ENCODE data around the gene BECN2.
"Not testable (repeated sequence)": the region's sequence is repeated elsewhere in the genome, so short reads cannot be mapped to it uniquely, and the experiment has no call there.

The BECN2 gene

DNA sequence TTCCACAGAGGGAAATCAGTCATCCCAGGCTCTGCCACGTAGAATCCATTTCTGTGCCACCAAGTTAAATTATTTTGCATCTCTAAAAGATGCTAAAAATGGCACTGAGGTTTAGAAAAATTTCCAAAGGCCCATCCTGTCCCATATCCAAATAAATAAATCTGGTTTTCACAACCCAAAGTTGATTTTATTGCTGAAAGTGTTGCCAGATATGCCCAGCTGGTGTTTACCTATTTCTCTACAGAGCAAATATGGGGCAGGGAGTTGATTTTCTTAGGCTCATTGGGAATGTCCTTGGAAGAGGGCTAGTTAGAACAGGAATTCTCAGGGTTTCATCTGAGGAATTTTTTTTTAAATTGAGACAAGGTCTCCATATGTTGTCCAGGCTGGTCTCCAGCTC, 22.4 kb downstream of the BECN2 start:
- no peak for DNase-seq (ENCODE audit: low read depth)

DNA sequence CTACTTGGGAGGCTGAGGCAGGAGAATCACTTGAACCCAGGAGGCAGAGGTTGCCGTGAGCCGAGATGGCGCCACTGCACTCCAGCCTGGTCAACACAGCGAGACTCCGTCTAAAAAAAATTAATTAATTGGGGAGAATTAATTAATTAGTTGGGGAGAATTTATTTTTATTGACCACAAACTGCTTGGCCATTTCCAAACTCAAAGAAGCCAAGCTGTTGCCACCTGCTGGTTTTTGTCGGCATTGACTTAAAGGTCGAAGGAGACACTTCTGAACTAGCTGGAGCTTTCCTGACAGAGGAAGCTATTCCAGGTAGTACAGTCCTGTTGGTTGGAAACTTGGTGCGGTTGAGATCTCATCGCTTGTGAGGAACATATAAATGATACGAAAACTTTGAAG, 28.2 kb downstream of the BECN2 start:
- no peak for DNase-seq (ENCODE audit: low read depth)

- DNase-seq (ENCODE audit: low read depth): not testable (repeated sequence)
Observed at GRCh38 chr1:241988389-241988930, 30.9 kb downstream of the BECN2 start.

DNA sequence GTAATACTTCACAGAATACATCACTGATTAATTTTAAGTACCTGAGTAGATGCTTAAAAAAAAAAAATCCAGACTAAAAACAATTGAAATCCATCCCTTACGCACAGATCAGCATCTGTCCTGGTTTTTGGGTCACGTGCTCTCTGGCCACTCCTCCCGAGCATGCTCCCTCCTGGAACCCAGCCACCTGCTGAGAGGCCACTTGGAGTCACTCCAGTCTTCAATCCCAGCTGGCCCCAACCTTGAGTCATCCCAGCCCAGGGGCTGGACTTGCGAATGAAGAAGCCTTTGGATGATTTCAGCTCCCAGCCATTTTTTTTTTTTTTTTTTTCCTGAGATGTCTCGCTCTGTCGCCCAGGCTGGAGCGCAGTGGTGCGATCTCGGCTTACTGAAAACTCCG, 32.5 kb downstream of the BECN2 start:
- DNase-seq (ENCODE audit: low read depth): no peak

DNA sequence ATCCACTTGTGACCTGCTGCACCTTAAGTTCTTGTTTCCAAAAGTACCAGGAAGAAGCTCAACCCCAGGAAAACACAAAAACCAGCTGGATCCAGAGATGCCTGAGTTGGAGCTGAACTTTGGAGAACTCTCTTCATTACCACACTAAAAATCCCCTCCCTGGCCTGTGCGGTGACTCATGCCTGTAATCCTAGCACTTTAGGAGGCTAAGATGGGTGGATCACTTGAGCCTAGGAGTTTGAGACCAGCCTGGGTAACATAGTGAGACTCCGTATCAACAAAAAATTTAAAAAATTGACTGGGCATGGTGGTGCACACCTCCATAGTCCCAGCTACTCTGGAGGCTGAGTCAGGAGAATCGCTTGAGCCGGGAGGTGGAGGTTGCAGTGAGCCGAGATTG, 35.2 kb downstream of the BECN2 start:
- no peak for DNase-seq (ENCODE audit: low read depth)

DNA sequence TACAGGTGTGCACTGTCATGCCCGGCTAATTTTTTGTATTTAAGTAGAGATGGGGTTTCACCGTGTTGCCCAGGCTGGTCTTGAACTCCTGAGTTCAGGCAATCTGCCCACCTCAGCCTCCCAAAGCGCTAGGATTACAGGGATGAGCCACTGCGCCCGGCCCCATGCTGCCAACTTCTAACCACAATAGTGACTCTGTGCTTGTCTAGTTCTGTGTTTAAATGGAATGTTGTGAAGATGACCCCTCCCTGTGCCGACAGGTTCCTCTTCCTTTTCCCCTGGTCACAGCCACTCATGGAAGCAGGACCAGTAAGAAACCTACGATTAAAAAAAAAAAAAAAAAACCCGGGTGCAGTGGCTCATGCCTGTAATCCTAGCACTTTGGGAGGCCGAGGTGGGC, 36.6 kb downstream of the BECN2 start:
- DNase-seq (ENCODE audit: low read depth): no peak

GRCh38 chr1:241997401-241997998, 39.9 kb downstream of the BECN2 start:
- DNase-seq (ENCODE audit: low read depth): no peak

DNA sequence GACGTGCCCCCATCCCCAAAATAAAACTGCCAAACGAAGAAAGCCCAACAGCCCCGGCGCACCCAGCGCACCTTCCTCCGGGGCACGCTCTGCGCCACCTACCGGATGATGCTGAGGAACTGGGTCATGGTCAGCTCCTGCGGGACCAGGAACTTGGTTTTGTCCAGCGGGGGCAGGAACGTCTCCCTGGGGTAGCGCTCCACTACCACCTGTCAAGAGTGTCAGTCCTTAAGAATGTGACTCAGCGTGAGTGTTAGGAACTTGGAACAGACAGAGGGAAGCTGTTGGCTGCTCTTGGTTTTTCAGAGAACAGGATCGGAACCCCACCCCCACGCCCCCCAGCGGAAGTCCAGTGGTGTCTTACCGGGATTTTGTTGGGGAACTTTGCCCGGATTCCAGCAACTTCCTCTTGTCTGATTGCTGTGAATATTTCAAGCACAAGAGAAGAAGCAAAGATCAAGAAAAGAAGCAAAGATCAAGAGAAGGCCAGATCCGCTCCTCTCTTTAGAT, 40.9 kb downstream of the BECN2 start:
- DNase-seq (ENCODE audit: low read depth): peak; percentile 15

DNA sequence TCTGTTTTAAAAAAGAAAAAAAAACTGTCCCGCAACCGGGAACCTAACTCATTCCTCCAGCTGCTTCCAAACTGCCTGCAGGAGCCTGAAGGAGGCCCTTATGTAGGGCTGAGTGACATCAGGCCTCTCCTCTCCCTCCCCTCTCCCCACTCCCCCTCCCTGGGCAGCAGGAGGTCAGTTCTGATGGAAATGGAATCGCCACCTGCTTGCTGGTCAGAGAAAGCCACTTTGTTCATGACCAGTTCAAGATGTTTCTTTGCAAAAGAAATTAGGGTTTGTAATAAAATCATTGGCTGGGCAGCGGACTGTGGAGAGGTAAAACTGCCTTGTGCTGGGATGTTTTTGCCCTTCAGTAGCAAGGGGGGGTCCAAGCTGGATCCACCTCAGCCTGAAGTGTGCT, 41.5 kb downstream of the BECN2 start, which contains the start of gene MAP1LC3C:
MAP1LC3C (minus strand) TSS at position 73 of the 400 bp plus-strand sequence. CDS start 90 bp downstream, outside the sequence.
- no peak for DNase-seq (ENCODE audit: low read depth)

GRCh38 chr1:242000434-242000833, 42.9 kb downstream of the BECN2 start:
- no peak for DNase-seq (ENCODE audit: low read depth)

DNA sequence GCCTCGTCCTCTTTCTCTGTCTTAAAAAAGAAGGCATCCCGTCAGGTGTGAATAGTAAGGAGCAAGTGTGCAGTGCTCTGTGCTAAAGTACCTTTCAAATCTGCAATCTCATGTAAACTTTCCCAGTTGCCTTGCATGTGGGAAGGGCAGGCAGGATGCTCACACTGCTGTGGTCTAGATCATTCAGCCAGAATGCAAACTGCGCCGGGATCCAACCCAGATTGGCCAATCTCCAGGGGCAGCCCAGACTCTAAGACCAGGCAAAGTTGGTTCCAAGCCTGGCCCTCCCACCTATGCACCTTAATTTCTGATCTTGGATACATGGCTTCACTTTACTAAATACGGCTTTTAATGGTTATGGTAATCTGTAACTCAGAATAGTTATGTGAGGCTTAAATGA, 44.5 kb downstream of the BECN2 start:
- no peak for DNase-seq (ENCODE audit: low read depth)

DNA sequence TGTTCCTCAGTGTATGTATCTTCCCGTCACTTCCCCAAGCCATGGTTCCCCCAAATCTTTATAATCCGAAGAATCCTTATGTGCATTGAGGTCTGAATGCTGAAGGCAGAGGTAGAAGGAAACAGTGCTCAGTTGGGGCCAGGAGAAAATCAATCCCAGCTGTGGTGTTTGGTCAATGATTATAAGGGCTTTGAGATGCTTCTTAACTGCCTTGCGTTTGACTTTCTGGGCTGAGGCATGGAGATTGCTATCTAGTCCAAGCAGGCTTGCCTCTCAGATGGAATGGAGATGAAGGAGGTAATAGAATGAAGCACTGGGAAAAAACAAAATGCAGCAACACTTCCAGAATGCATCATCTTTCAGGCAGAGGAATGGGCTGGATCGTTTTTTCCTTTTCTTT, 44.9 kb downstream of the BECN2 start:
- DNase-seq (ENCODE audit: low read depth): no peak

GRCh38 chr1:242004751-242005495, 47.4 kb downstream of the BECN2 start:
- no peak for DNase-seq (ENCODE audit: low read depth)

DNA sequence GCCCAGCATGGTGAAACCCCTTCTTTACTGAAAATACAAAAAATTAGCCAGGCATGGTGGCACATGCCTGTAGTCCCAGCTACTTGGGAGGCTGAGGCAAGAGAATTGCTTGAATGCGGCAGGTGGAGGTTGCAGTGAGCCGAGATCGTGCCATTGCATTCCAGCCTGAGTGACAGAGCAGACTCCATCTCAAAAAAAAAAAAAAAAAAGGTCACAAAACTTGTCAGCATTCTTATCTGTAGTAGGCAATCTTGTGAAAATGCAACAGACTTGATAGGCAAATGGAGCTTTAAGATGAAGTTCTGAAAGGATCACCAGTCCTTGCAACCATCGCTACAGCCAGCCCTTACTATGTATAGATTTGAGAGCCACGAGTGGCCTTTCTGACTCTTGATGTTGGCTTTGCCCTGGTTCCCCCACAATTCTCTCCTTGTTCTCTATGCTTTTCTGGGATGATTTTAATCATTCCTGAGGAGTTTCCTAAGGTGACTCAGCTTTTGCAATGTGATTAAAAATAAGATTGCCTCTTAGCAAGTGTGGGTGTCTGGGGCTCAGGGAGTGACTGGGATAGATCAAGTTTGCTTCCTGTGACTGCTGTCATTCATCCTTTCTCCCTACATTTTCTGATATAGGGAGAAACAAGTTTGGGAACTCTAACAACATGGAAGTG, 48.4 kb downstream of the BECN2 start:
- no peak for DNase-seq (ENCODE audit: low read depth)

GRCh38 chr1:242006976-242007375, 49.4 kb downstream of the BECN2 start:
- DNase-seq (ENCODE audit: low read depth): no peak

Data from T follicular helper cell (primary cell).